ENCODE results near the gene AGMO.

Gene AGMO

GRCh38 chr7:15571301-15571878 is 9.6 kb upstream of the AGMO start:
- H3K9me3 ChIP-seq, result no peaks in the 10 kb centered on the region
- no peak for TF ChIP-seq CTCF (IDR thresholded peaks at IDR 0.05; ENCODE audit: low read depth, low read length)
- no peaks in the 10 kb centered on the region for H3K4me1 ChIP-seq
- no peak overlapping the region for H3K4me3 ChIP-seq (ENCODE audit: low read depth, low read length)
- DNase-seq, result no peak
- H3K27me3 ChIP-seq, result no peaks in the 10 kb centered on the region
- no peaks in the 10 kb centered on the region for H3K36me3 ChIP-seq

- no peak for TF ChIP-seq CTCF (IDR thresholded peaks at IDR 0.05; ENCODE audit: low read depth, low read length)
- H3K9me3 ChIP-seq, result no peaks in the 10 kb centered on the region
- no peaks in the 10 kb centered on the region for H3K4me1 ChIP-seq
- no peak for DNase-seq
- H3K36me3 ChIP-seq, result no peaks in the 10 kb centered on the region
- H3K4me3 ChIP-seq (ENCODE audit: low read depth, low read length), result no peak overlapping the region
- H3K27me3 ChIP-seq, result no peaks in the 10 kb centered on the region
These were observed 5.8 kb upstream of the AGMO start for GRCh38 chr7:15567652-15568051.

- H3K27me3 ChIP-seq, result no peaks in the 10 kb centered on the region
- H3K4me3 ChIP-seq (ENCODE audit: low read depth, low read length), result no peak overlapping the region
- no peak for DNase-seq
- no peaks in the 10 kb centered on the region for H3K9me3 ChIP-seq
- H3K36me3 ChIP-seq, result no peaks in the 10 kb centered on the region
- no peaks in the 10 kb centered on the region for H3K4me1 ChIP-seq
- no peak for TF ChIP-seq CTCF (IDR thresholded peaks at IDR 0.05; ENCODE audit: low read depth, low read length)
These were observed 5.2 kb upstream of the AGMO start for GRCh38 chr7:15567036-15567435.

- no peak for DNase-seq
- no peaks in the 10 kb centered on the region for H3K36me3 ChIP-seq
- H3K9me3 ChIP-seq, result no peaks in the 10 kb centered on the region
- H3K27me3 ChIP-seq, result no peaks in the 10 kb centered on the region; the same call in 1 of the 2 replicates
- no peak overlapping the region for H3K4me3 ChIP-seq (ENCODE audit: low read depth, low read length)
- TF ChIP-seq CTCF (IDR thresholded peaks at IDR 0.05; ENCODE audit: low read depth, low read length), result no peak
- H3K4me1 ChIP-seq, result no peaks in the 10 kb centered on the region
These were observed 4.7 kb upstream of the AGMO start for GRCh38 chr7:15566476-15566875.

- no peak overlapping the region for H3K4me3 ChIP-seq (ENCODE audit: low read depth, low read length)
- peaks cover 11% of the 10 kb centered on the region for H3K27me3 ChIP-seq
- H3K36me3 ChIP-seq, result no peaks in the 10 kb centered on the region
- no peaks in the 10 kb centered on the region for H3K9me3 ChIP-seq
- DNase-seq, result no peak
- no peaks in the 10 kb centered on the region for H3K4me1 ChIP-seq
- TF ChIP-seq CTCF (IDR thresholded peaks at IDR 0.05; ENCODE audit: low read depth, low read length), result no peak
These were observed 847 bp downstream of the AGMO start for GRCh38 chr7:15560968-15561367.

GRCh38 chr7:15559416-15559928 is 2.3 kb downstream of the AGMO start:
- Histone ChIP-seq H3K9me3 (no peaks in the 10 kb centered on the region), H3K4me3 (ENCODE audit: low read depth, low read length) (no peak overlapping the region), H3K36me3 (no peaks in the 10 kb centered on the region), H3K4me1 (no peaks in the 10 kb centered on the region), H3K27me3 (peaks cover 11% of the 10 kb centered on the region)
- no peak for DNase-seq
- TF ChIP-seq CTCF (IDR thresholded peaks at IDR 0.05; ENCODE audit: low read depth, low read length), result no peak

All from BE2C (cell line).